Measurements from ENCODE around the gene SLK.

DNA sequence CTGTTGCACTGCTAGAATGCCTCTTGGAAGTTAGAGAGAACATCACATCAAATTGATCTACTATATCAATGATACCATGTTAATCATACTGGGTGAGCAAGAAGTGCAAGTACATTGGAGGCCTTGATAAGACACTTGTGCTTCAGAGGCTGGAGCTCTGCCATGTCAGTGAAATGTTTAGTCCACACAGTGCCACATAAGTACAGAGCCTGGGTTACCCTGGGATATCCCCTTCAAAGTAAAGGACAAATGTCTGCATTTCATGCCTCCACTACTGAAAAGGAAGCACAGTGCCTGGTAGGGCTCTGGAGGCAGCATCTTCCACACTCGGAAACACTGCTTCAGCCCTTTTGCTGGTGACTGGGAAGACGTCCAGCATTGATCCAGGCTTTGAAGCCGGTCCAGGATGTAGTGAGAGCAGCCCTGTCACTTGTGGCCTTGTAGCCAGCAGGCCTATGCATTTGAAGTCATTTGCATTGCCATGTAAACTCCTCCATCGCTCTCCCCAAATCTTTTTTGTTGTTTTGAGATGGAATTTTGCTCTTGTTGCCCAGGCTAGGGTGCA lies 33.3 kb upstream of the SLK start:
- TF ChIP-seq EZH2 (IDR thresholded peaks at IDR 0.05; ENCODE audit: insufficient read depth, poor library complexity, severe bottlenecking) (no peak), EZH2phosphoT487 (IDR thresholded peaks at IDR 0.05; ENCODE audit: insufficient read depth, low read depth) (no peak)

Data from GM23248 (cell line).